WTC11 (cell line): ENCODE data around the gene ZNF41.

Experiments used
- FOXK1 ChIP-seq: sonication (generic); formaldehyde crosslinking; IDR thresholded peaks from 2 replicates; pipeline ENCODE4 v1.8.0; 2022; ENCODE audit warnings: mild to moderate bottlenecking, moderate library complexity, missing genetic modification reagents
- TF ChIP-seq, protein P1 (sequence below): fragments of 200-600 bp; IDR thresholded peaks from 2 replicates; pipeline ENCODE4 v1.8.0; 2022; ENCODE audit warnings: antibody characterized with exemption

DNA sequence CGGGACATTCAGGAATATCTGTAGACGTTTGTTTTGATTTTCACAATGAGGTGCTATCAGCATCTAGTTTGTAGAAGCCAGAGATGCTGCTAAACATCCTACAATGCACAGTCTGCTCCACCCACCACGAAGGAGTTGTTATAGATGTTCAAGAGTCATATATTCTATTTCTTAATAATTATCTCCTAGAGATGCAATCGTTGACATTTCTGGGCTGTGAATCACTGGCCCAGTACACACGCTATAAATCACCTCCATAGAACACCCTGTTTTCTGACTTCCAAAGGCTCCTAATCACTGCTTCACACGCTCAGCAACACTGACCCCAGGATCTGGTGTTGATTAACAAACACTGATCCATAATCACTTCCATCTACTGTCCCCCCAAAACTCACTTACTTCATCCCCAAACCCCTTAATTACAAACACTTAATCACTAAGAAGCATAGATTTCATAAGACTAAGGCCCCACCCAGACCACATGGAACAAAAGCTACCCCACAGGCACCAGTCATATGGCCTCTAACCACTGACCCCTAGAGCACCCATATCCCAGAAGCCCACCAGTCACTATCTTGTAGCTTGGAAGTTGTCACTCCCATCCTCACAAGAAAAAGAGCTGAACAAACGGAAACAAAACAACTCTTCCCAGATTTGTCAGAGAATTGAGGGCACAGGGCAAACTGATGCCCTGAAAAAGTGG, 31.7 kb upstream of the ZNF41 start:
- TF ChIP-seq FOXK1 (CRISPR knock-in tag): no peak
- TF ChIP-seq, protein P1, sequence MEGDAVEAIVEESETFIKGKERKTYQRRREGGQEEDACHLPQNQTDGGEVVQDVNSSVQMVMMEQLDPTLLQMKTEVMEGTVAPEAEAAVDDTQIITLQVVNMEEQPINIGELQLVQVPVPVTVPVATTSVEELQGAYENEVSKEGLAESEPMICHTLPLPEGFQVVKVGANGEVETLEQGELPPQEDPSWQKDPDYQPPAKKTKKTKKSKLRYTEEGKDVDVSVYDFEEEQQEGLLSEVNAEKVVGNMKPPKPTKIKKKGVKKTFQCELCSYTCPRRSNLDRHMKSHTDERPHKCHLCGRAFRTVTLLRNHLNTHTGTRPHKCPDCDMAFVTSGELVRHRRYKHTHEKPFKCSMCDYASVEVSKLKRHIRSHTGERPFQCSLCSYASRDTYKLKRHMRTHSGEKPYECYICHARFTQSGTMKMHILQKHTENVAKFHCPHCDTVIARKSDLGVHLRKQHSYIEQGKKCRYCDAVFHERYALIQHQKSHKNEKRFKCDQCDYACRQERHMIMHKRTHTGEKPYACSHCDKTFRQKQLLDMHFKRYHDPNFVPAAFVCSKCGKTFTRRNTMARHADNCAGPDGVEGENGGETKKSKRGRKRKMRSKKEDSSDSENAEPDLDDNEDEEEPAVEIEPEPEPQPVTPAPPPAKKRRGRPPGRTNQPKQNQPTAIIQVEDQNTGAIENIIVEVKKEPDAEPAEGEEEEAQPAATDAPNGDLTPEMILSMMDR: no peak
